ENCODE results near the gene MUC4.

DNA sequence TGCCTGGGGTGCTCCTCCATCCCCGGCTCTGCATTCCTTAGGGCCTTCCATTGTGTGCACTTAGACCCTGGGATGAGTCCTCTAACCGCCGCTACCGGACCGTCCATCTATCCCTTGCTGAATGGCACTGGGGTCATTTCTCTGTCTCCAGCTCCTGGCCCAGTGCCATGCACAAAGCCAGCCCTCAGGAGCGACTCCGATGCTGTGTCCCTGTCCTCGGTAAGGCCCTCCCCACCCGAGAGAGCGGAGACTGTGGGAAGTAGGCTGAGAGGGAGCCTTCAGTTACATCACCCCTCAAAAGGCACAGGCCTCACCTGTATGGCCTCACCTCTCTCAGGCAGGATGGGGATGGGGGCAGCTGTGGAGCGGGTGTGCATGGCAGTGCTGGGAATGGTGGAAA is 33.8 kb downstream of the MUC4 start:
- TF ChIP-seq POLR2A (IDR thresholded peaks at IDR 0.05) (no peak), EP300 (IDR thresholded peaks at IDR 0.05) (no peak)
- TF ChIP-seq, protein P1, sequence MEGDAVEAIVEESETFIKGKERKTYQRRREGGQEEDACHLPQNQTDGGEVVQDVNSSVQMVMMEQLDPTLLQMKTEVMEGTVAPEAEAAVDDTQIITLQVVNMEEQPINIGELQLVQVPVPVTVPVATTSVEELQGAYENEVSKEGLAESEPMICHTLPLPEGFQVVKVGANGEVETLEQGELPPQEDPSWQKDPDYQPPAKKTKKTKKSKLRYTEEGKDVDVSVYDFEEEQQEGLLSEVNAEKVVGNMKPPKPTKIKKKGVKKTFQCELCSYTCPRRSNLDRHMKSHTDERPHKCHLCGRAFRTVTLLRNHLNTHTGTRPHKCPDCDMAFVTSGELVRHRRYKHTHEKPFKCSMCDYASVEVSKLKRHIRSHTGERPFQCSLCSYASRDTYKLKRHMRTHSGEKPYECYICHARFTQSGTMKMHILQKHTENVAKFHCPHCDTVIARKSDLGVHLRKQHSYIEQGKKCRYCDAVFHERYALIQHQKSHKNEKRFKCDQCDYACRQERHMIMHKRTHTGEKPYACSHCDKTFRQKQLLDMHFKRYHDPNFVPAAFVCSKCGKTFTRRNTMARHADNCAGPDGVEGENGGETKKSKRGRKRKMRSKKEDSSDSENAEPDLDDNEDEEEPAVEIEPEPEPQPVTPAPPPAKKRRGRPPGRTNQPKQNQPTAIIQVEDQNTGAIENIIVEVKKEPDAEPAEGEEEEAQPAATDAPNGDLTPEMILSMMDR (IDR thresholded peaks at IDR 0.05), result no peak
